Cardiac fibroblast (primary cell): Measurements from ENCODE around the gene KRTAP12-2.

Source experiments
- DNase-seq, 2 donors: peaks; one replicate each; pipeline versions ENCODE4 v3.0.0 to v3.0.0-alpha.2; 2010; ENCODE audit warnings: low read depth in 2 of 2
- H3K4me3 ChIP-seq, 2 donors: replicated peaks in 1 of 2; 1 replicate in 1 of 2; 2 replicates in 1 of 2; pipeline ENCODE4 v1.5.1; 2011; ENCODE audit warnings: low read depth in 2 of 2, low read length in 2 of 2, mild to moderate bottlenecking in 2 of 2, moderate library complexity in 1 of 2
- CTCF ChIP-seq: IDR thresholded peaks from one replicate; pipeline ENCODE4 v1.5.1; 2011; ENCODE audit warnings: low read depth, mild to moderate bottlenecking, low read length, inconsistent platforms

KRTAP12-2 gene

GRCh38 chr21:44706026-44706705, 39.4 kb upstream of the KRTAP12-2 start:
- TF ChIP-seq CTCF, result no peak
- DNase-seq, result no peak
- no peak overlapping the region for H3K4me3 ChIP-seq

DNA sequence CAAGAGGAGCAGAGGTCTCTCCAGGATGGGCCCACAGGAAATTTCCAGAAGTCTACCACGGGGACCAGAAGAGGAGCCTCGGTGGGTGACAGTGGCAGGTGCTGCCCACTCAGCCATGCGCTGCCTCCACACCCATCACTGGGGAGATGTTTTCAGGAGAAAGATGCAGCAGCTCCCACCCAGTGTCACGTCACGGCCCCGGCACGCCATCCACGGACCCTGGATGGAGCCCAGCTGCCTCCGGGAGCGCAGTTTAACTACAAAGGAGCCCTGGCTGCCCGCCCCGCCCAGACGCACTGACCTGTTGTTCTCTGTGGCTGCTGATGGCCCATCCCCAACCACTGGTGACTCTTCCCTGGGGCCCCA, 37.9 kb upstream of the KRTAP12-2 start:
- no peak for DNase-seq
- H3K4me3 ChIP-seq, result no peak overlapping the region
- TF ChIP-seq CTCF, result no peak

DNA sequence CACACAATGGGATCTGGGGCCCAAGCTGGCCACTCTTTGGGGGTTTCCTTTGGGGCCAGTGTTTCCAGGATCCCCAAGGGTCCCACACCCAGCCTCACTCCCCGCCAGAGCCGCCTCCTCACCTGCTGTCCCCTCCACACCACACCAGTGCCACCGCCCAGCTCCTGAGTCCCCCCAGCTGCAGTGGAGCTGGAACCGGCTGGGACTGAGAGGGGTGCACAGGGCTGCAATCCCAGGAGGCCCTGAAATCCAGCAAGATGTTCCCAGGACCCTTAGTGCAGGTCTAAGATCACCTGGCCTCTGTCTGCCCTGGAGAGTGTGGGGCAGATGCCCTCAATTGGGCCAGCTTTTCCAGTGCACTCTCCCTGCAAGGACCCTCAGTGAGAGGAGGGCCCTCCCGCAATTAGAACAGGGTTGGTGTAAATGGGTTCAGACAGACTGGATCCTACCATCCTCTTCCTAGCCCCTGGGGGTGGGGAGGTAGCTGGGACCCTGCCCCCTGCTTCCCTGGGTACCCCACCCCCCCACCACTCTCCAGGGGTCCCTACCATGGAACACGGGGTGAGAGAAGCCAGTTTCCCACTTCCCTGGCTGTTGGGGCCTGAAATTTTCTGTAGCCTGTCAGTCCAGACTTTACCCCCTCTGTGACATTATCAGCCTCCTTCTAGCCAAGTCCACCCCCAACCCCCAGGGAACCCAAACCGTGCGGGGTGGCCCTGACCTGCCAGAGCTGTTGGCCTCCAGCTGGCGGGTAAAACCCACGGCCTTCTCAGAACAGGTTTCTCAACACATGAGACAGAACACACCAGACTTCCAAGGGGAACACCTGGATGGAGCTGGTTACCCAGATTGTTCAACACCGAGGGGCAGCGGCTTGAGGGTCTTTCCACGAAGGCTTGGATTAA, 37.3 kb upstream of the KRTAP12-2 start:
- no peak for TF ChIP-seq CTCF
- DNase-seq, result no peak
- no peak overlapping the region for H3K4me3 ChIP-seq

- TF ChIP-seq CTCF, result no peak
- DNase-seq, result no peak
These were observed 36.4 kb upstream of the KRTAP12-2 start for GRCh38 chr21:44702973-44703730.

DNA sequence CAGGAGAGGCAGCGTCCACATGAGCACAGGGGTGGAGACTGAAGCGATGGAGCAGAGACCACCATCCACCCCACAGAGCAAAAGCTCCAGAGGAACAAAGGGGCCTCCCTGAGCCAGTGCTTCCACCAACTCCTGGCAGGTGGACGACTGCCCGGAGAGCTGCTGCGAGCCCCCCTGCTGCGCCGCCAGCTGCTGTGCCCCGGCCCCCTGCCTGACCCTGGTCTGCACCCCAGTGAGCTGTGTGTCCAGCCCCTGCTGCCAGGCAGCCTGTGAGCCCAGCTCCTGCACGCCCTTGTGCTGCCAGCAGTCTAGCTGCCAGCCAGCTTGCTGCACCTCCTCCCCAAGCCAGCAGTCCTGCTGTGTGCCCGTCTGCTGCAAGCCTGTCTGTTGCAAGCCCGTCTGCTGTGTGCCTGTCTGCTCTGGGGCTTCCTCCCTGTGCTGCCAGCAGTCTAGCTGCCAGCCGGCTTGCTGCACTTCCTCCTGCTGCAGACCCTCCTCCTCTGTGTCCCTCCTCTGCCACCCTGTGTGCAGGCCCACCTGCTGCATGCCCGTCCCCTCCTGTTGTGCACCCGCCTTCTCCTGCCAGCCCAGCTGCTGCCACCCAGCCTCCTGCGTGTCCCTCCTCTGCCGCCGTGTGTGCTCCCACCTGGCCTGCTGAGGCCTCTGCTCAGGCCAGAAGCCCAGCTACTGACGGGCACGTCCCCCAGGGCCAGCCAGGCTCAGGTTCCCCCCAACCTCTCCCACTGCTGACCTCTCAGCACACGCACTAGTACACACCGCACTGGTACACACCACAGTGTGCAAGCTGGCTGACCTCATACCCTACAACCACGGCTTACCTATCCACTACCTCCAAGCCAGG, 35.6 kb upstream of the KRTAP12-2 start:
- DNase-seq, result no peak
- no peak for TF ChIP-seq CTCF
- no peak overlapping the region for H3K4me3 ChIP-seq

More at GRCh38 chr21:44702973-44703730, 36.4 kb upstream of the KRTAP12-2 start:
- H3K4me3 ChIP-seq, result no peak overlapping the region

DNA sequence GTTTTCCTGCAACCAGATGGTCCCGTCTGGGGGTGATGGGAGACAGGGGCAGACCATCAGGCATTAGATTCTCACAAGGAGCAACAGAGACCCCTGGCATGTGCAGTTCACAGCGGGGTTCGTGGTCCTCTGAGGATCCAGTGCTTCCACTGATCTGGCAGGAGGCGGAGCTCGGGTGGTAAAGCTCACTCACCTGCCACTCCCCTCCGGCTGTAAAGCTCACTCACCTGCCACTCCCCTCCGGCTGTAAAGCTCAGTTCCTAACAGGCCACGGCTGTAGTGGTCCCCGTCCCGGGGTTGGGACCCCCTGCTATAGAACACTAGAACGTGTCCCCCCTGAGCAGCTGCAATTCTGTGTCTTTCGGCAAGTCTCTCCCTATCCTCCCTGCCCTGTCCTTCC, 34.8 kb upstream of the KRTAP12-2 start:
- TF ChIP-seq CTCF, result no peak
- no peak for DNase-seq
- H3K4me3 ChIP-seq, result no peak overlapping the region
